Mucosa of gallbladder (tissue), 1 donor: Measurements from ENCODE around the gene RORC. TPM values are rescaled to one million over a fixed set of nuclear protein-coding genes. Genes with fewer than 3 reads are reported as not detected.

Source experiments
- DNase-seq: peaks from one replicate; pipeline ENCODE4 v3.0.0-alpha.2; 2020; ENCODE audit warnings: low spot score
- total RNA-seq: library from RNA; stranded (reverse); gene quantifications from one replicate; pipeline ENCODE4 v1.2.1, GENCODE V29; 2021
- donor health status: DM: no; HTN: no; CAD: no.

Gene RORC
- total RNA-seq, 1 donor from 2014 or later: 9.5 TPM

- no peak for DNase-seq
Measured at GRCh38 chr1:151847867-151848596, 16.4 kb upstream of the RORC start.

GRCh38 chr1:151846686-151847237 is 15.2 kb upstream of the RORC start:
- no peak for DNase-seq

- no peak for DNase-seq
Measured at GRCh38 chr1:151846062-151846568, 14.5 kb upstream of the RORC start.

GRCh38 chr1:151843398-151843797 is 11.8 kb upstream of the RORC start:
- DNase-seq: no peak

- no peak for DNase-seq
Measured at GRCh38 chr1:151841141-151841540, 9.5 kb upstream of the RORC start.

- no peak for DNase-seq
Measured at GRCh38 chr1:151840421-151840820, 8.8 kb upstream of the RORC start.

- peak; percentile 76 for DNase-seq
Measured at GRCh38 chr1:151839457-151840403, 8.1 kb upstream of the RORC start, which contains the start of gene C2CD4D. TSS of gene C2CD4D (minus strand) at chr1:151839820. CDS start at chr1:151838989, 831 bp downstream.

- no peak for DNase-seq
Measured at GRCh38 chr1:151839082-151839412, 7.4 kb upstream of the RORC start.

- DNase-seq: no peak
Measured at GRCh38 chr1:151838222-151839081, 6.8 kb upstream of the RORC start.

GRCh38 chr1:151837884-151838221 is 6.3 kb upstream of the RORC start:
- DNase-seq: no peak

GRCh38 chr1:151837197-151837596 is 5.6 kb upstream of the RORC start:
- DNase-seq: no peak

- DNase-seq: no peak
Measured at GRCh38 chr1:151835596-151835995, 4.0 kb upstream of the RORC start.

- DNase-seq: no peak
Measured at GRCh38 chr1:151834239-151834638, 2.6 kb upstream of the RORC start.

GRCh38 chr1:151833172-151833900 is 1.7 kb upstream of the RORC start:
- DNase-seq: no peak

GRCh38 chr1:151832318-151832980 is 847 bp upstream of the RORC start:
- DNase-seq: peak; percentile 90

- no peak for DNase-seq
Measured at GRCh38 chr1:151831256-151831591, 378 bp downstream of the RORC start.

GRCh38 chr1:151830055-151830454 is 1.5 kb downstream of the RORC start:
- DNase-seq: no peak

GRCh38 chr1:151829352-151830046 is 2.1 kb downstream of the RORC start:
- no peak for DNase-seq

- DNase-seq: peak; percentile 63
Measured at GRCh38 chr1:151828921-151829320, 2.7 kb downstream of the RORC start.

- no peak for DNase-seq
Measured at GRCh38 chr1:151827853-151828252, 3.7 kb downstream of the RORC start.
